HepG2 (cell line): ENCODE results near the gene GOLPH3. TPM values are rescaled to one million over a fixed set of nuclear protein-coding genes. Genes with fewer than 3 reads are reported as not detected.

Experiments
- ELF1 ChIP-seq: sonication (generic); formaldehyde crosslinking; IDR thresholded peaks from 2 replicates; pipeline ENCODE4 v1.4.0; 2020; ENCODE audit warnings: missing genetic modification reagents
- FOXA3 ChIP-seq: IDR thresholded peaks from 2 replicates; pipeline ENCODE4 v1.6.1; 2016; ENCODE audit warnings: missing genetic modification reagents, missing compliant biosample characterization
- HDAC2 ChIP-seq: sonication (generic); formaldehyde crosslinking; IDR thresholded peaks from 2 replicates; pipeline ENCODE4 v1.4.0; 2020; ENCODE audit warnings: missing genetic modification reagents
- HNF4A ChIP-seq: sonication (generic); formaldehyde crosslinking; IDR thresholded peaks from 2 replicates; pipeline ENCODE4 v1.4.0; 2020; ENCODE audit warnings: missing genetic modification reagents
- KLF11 ChIP-seq: IDR thresholded peaks from 2 replicates; pipeline ENCODE4 v1.6.1; 2016; ENCODE audit warnings: missing compliant biosample characterization
- KLF12 ChIP-seq: sonication (generic); formaldehyde crosslinking; IDR thresholded peaks from 2 replicates; pipeline ENCODE4 v1.4.0; 2020; ENCODE audit warnings: missing genetic modification reagents, borderline replicate concordance
- NONO ChIP-seq, 2 experiments: fragments of 450-650 bp in 1 of 2; sonication (generic) in 1 of 2; formaldehyde crosslinking in 1 of 2; IDR thresholded peaks in 1 of 2; conservative IDR thresholded peaks in 1 of 2; 2 replicates each; pipeline versions ENCODE4 v1.6.1 to v1.8.0; 2017 to 2022; ENCODE audit warnings: mild to moderate bottlenecking in 1 of 2, missing genetic modification reagents in 1 of 2, moderate library complexity in 1 of 2
- PRMT3 ChIP-seq: sonication (generic); formaldehyde crosslinking; IDR thresholded peaks from 2 replicates; pipeline ENCODE4 v1.8.1; 2022; ENCODE audit warnings: low read depth, mild to moderate bottlenecking, moderate library complexity, missing genetic modification reagents, borderline replicate concordance
- SOX13 ChIP-seq, 3 experiments: fragments of 450-650 bp in 1 of 3; sonication (generic) in 1 of 3; formaldehyde crosslinking in 1 of 3; IDR thresholded peaks in 2 of 3; conservative IDR thresholded peaks in 1 of 3; 2 replicates each; pipeline versions ENCODE4 v1.5.0 to v1.6.1; 2016 to 2020; ENCODE audit warnings: antibody characterized with exemption in 1 of 3, mild to moderate bottlenecking in 1 of 3, missing compliant biosample characterization in 1 of 3, missing genetic modification reagents in 1 of 3, moderate library complexity in 1 of 3
- TEAD3 ChIP-seq: optimal IDR thresholded peaks from 2 replicates; pipeline ENCODE3; 2016; ENCODE audit warnings: borderline replicate concordance
- YEATS4 ChIP-seq: sonication (generic); formaldehyde crosslinking; IDR thresholded peaks from 2 replicates; pipeline ENCODE4 v1.4.0; 2020; ENCODE audit warnings: missing genetic modification reagents, borderline replicate concordance
- ZMYM4 ChIP-seq: sonication (generic); formaldehyde crosslinking; IDR thresholded peaks from 2 replicates; pipeline ENCODE4 v1.8.1; 2023; ENCODE audit warnings: mild to moderate bottlenecking, missing genetic modification reagents
- ZNF343 ChIP-seq: sonication (generic); formaldehyde crosslinking; IDR thresholded peaks from 2 replicates; pipeline ENCODE4 v1.4.0; 2020; ENCODE audit warnings: mild to moderate bottlenecking, missing genetic modification reagents
- ZNF552 ChIP-seq: sonication (generic); formaldehyde crosslinking; IDR thresholded peaks from 2 replicates; pipeline ENCODE4 v1.9.0; 2022; ENCODE audit warnings: missing genetic modification reagents, mild to moderate bottlenecking, borderline replicate concordance
- ZNF570 ChIP-seq: sonication (generic); formaldehyde crosslinking; IDR thresholded peaks from 2 replicates; pipeline ENCODE4 v1.4.0; 2020; ENCODE audit warnings: mild to moderate bottlenecking, missing genetic modification reagents, borderline replicate concordance
- ZNF644 ChIP-seq: IDR thresholded peaks from 2 replicates; pipeline ENCODE4 v1.6.1; 2016; ENCODE audit warnings: low read depth
- ZNF816 ChIP-seq: sonication (generic); formaldehyde crosslinking; IDR thresholded peaks from 2 replicates; pipeline ENCODE4 v1.8.0; 2022; ENCODE audit warnings: missing genetic modification reagents, mild to moderate bottlenecking, borderline replicate concordance
- polyA plus RNA-seq, 8 experiments: library from polyadenylated mRNA; depleted of rRNA in 3 of 8; stranded (reverse) in 7 of 8; unstranded in 1 of 8; fragments of >200 nt; fragmentation: Illumina TruSeq in 4 of 8; extraction: Trizol in 4 of 8; gene quantifications; 2 replicates each; pipeline versions ENCODE4 v1.2.1 to v1.2.3, GENCODE V29; 2011 to 2016; ENCODE audit warnings: low read depth in 4 of 8, missing spikeins in 1 of 8, mixed read lengths in 1 of 8; ENCODE audit not compliant: insufficient read depth in 1 of 8
- total RNA-seq, 5 experiments: library from RNA; depleted of rRNA; stranded (reverse); fragments of >200 nt; fragmentation: Illumina TruSeq; extraction: Trizol; gene quantifications; 2 replicates each; pipeline ENCODE4 v1.2.3, GENCODE V29; 2016; ENCODE audit warnings: low read depth in 1 of 5
- TF ChIP-seq, protein P1 (sequence below): sonication (generic); formaldehyde crosslinking; IDR thresholded peaks from 2 replicates; pipeline ENCODE4 v1.5.0; 2020; ENCODE audit warnings: missing genetic modification reagents, mild to moderate bottlenecking, borderline replicate concordance
- TF ChIP-seq, protein P2 (sequence below): sonication (generic); formaldehyde crosslinking; IDR thresholded peaks from 2 replicates; pipeline ENCODE4 v1.4.0; 2020; ENCODE audit warnings: mild to moderate bottlenecking, missing genetic modification reagents
- TF ChIP-seq, protein P3 (sequence below): sonication (generic); formaldehyde crosslinking; IDR thresholded peaks from 2 replicates; pipeline ENCODE4 v1.4.0; 2020; ENCODE audit warnings: missing genetic modification reagents; ENCODE audit errors: not compliant biosample characterization
- TF ChIP-seq, protein P4 (sequence below): IDR thresholded peaks from 2 replicates; pipeline ENCODE4 v1.4.0; 2020; ENCODE audit warnings: mild to moderate bottlenecking, missing genetic modification reagents
- TF ChIP-seq, protein P5 (sequence below), 2 experiments: fragments of 450-650 bp in 1 of 2; sonication (generic) in 1 of 2; formaldehyde crosslinking; IDR thresholded peaks; 2 replicates each; pipeline versions ENCODE4 v1.5.0 to v1.8.0; 2020 to 2022; ENCODE audit warnings: mild to moderate bottlenecking in 1 of 2, missing genetic modification reagents in 1 of 2

The GOLPH3 gene
- total and polyA plus RNA-seq, 2 of the 13 experiments (the other 11 are each of a cell fraction or from before 2014, with no cell fraction given): 59.5 to 84.5 TPM

DNA sequence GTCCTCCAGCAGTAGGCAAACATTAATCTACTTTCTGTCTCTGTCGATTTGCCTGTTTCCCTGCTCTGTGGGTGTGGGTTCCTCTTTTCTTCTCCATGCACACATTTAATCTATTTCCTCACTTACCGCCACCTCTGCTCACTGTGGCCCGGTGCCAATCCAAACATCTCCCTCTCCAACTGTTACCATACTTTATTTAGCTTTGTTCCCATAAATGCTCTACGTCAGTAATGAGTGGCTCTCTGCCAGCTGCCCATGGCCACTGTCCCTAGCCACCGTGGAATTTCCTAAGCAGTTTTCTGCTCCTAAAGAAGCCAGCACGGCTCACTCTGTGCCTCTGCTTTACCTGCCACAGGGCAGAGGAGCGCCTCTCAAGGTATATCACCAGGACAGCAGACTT is 19.5 kb upstream of the GOLPH3 start (continued):
- no peak for TF ChIP-seq NONO (IDR thresholded peaks at IDR 0.05)
- 0 out of 2 replicates have a peak, but pooled peaks have one; percentile 41 for TF ChIP-seq NONO (CRISPR knock-in tag; conservative IDR thresholded peaks at IDR 0.05)
- TF ChIP-seq, protein P1, sequence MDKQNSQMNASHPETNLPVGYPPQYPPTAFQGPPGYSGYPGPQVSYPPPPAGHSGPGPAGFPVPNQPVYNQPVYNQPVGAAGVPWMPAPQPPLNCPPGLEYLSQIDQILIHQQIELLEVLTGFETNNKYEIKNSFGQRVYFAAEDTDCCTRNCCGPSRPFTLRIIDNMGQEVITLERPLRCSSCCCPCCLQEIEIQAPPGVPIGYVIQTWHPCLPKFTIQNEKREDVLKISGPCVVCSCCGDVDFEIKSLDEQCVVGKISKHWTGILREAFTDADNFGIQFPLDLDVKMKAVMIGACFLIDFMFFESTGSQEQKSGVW (CRISPR knock-in tag): no peak
- no peak for TF ChIP-seq ZNF570 (CRISPR knock-in tag)
- peak; percentile 45; the same call in 1 of the 2 replicates for TF ChIP-seq HDAC2
- TF ChIP-seq, protein P2, sequence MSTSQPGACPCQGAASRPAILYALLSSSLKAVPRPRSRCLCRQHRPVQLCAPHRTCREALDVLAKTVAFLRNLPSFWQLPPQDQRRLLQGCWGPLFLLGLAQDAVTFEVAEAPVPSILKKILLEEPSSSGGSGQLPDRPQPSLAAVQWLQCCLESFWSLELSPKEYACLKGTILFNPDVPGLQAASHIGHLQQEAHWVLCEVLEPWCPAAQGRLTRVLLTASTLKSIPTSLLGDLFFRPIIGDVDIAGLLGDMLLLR (CRISPR knock-in tag): no peak
- TF ChIP-seq, protein P3, sequence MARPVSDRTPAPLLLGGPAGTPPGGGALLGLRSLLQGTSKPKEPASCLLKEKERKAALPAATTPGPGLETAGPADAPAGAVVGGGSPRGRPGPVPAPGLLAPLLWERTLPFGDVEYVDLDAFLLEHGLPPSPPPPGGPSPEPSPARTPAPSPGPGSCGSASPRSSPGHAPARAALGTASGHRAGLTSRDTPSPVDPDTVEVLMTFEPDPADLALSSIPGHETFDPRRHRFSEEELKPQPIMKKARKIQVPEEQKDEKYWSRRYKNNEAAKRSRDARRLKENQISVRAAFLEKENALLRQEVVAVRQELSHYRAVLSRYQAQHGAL (CRISPR knock-in tag): no peak
- no peak for TF ChIP-seq TEAD3 (CRISPR knock-in tag)
- no peak for TF ChIP-seq ELF1 (CRISPR knock-in tag)
- TF ChIP-seq, protein P4, sequence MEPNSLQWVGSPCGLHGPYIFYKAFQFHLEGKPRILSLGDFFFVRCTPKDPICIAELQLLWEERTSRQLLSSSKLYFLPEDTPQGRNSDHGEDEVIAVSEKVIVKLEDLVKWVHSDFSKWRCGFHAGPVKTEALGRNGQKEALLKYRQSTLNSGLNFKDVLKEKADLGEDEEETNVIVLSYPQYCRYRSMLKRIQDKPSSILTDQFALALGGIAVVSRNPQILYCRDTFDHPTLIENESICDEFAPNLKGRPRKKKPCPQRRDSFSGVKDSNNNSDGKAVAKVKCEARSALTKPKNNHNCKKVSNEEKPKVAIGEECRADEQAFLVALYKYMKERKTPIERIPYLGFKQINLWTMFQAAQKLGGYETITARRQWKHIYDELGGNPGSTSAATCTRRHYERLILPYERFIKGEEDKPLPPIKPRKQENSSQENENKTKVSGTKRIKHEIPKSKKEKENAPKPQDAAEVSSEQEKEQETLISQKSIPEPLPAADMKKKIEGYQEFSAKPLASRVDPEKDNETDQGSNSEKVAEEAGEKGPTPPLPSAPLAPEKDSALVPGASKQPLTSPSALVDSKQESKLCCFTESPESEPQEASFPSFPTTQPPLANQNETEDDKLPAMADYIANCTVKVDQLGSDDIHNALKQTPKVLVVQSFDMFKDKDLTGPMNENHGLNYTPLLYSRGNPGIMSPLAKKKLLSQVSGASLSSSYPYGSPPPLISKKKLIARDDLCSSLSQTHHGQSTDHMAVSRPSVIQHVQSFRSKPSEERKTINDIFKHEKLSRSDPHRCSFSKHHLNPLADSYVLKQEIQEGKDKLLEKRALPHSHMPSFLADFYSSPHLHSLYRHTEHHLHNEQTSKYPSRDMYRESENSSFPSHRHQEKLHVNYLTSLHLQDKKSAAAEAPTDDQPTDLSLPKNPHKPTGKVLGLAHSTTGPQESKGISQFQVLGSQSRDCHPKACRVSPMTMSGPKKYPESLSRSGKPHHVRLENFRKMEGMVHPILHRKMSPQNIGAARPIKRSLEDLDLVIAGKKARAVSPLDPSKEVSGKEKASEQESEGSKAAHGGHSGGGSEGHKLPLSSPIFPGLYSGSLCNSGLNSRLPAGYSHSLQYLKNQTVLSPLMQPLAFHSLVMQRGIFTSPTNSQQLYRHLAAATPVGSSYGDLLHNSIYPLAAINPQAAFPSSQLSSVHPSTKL (CRISPR knock-in tag): peak; percentile 41; the same call in 1 of the 2 replicates
- TF ChIP-seq, protein P5, sequence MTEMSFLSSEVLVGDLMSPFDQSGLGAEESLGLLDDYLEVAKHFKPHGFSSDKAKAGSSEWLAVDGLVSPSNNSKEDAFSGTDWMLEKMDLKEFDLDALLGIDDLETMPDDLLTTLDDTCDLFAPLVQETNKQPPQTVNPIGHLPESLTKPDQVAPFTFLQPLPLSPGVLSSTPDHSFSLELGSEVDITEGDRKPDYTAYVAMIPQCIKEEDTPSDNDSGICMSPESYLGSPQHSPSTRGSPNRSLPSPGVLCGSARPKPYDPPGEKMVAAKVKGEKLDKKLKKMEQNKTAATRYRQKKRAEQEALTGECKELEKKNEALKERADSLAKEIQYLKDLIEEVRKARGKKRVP (CRISPR knock-in tag; IDR thresholded peaks at IDR 0.05): no peak
- TF ChIP-seq YEATS4 (CRISPR knock-in tag): 0 out of 2 replicates have a peak, but pooled peaks have one; percentile 22
- TF ChIP-seq ZNF644 (CRISPR knock-in tag): peak; percentile 58; the same call in 1 of the 2 replicates
- TF ChIP-seq ZMYM4: no peak; the same call in 1 of the 2 replicates
- TF ChIP-seq ZNF343 (CRISPR knock-in tag): no peak
- 0 out of 2 replicates have a peak, but pooled peaks have one; percentile 25 for TF ChIP-seq KLF12 (CRISPR knock-in tag)
- no peak for TF ChIP-seq ZNF552 (CRISPR knock-in tag)
- TF ChIP-seq SOX13 (IDR thresholded peaks at IDR 0.05): no peak
- peak in 1 of 2 experiments; percentile 72; a peak in 2 of 4 replicates for TF ChIP-seq SOX13 (CRISPR knock-in tag; conservative IDR thresholded peaks at IDR 0.05 in 1 of 2, IDR thresholded peaks at IDR 0.05 in 1 of 2)
- no peak for TF ChIP-seq HNF4A (CRISPR knock-in tag)
- TF ChIP-seq PRMT3 (CRISPR knock-in tag): no peak
- TF ChIP-seq FOXA3 (CRISPR knock-in tag): peak; percentile 57
- no peak for TF ChIP-seq ZNF816 (CRISPR knock-in tag)
- TF ChIP-seq KLF11 (CRISPR knock-in tag): no peak
